OCI-LY7 (cell line): ENCODE results near the gene DNAJC1.

ENCODE experiments used
- EZH2phosphoT487 ChIP-seq: fragments of 200-600 bp; sonication (generic); IDR thresholded peaks from 2 replicates; pipeline ENCODE4 v1.6.1; 2018; ENCODE audit warnings: low read depth, borderline replicate concordance, mild to moderate bottlenecking, mixed run types, antibody characterized with exemption, low read length, moderate library complexity, mixed read lengths
- TF ChIP-seq, protein P1 (sequence below): fragments of 200-600 bp; sonication (generic); conservative IDR thresholded peaks from 2 replicates; pipeline ENCODE4 v1.5.1; 2014; ENCODE audit warnings: mild to moderate bottlenecking, antibody characterized with exemption, low read length, moderate library complexity, mixed read lengths

DNA sequence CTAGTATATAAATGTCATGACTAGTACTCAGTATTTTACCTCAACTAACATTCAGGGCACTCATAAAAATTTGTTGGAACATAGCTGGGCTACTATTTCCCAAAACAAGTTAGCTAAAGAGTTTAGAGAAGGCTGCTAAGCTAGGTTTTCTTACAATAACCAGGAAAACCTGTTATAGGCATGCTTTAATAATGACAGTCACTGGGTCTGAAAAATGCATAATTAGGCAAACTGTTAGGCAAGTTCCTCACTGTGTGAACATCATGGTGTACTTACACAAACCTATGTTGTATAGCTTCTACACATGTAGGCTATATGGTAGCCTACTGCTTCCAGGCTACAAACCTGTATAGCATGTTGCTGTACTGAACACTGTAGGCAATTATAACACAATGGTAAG is 79.0 kb downstream of the DNAJC1 start:
- TF ChIP-seq, protein P1, sequence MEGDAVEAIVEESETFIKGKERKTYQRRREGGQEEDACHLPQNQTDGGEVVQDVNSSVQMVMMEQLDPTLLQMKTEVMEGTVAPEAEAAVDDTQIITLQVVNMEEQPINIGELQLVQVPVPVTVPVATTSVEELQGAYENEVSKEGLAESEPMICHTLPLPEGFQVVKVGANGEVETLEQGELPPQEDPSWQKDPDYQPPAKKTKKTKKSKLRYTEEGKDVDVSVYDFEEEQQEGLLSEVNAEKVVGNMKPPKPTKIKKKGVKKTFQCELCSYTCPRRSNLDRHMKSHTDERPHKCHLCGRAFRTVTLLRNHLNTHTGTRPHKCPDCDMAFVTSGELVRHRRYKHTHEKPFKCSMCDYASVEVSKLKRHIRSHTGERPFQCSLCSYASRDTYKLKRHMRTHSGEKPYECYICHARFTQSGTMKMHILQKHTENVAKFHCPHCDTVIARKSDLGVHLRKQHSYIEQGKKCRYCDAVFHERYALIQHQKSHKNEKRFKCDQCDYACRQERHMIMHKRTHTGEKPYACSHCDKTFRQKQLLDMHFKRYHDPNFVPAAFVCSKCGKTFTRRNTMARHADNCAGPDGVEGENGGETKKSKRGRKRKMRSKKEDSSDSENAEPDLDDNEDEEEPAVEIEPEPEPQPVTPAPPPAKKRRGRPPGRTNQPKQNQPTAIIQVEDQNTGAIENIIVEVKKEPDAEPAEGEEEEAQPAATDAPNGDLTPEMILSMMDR = no peak
- TF ChIP-seq EZH2phosphoT487 = no peak
